Activated CD8-positive, alpha-beta memory T cell treated with anti-CD3 and anti-CD28 coated beads, Interleukin-2, amount 50 U/mL, for 4 hours (primary cell): ENCODE results near the gene RNF208.

Source experiments
- DNase-seq: peaks from one replicate; pipeline ENCODE4 v3.0.0-alpha.2; 2020

The RNF208 gene

GRCh38 chr9:137189297-137190295 is 32.4 kb downstream of the RNF208 start:
- DNase-seq = no peak

GRCh38 chr9:137188490-137189296 is 33.3 kb downstream of the RNF208 start, which contains the start of the genes ANAPC2 and SSNA1:
Gene ANAPC2 (minus strand): TSS chr9:137188560. CDS start chr9:137188532, 28 bp downstream.
Gene SSNA1 (plus strand): TSS chr9:137188676. CDS start chr9:137188727, 51 bp downstream.
- peak; percentile 94 for DNase-seq

- no peak for DNase-seq
Measured at GRCh38 chr9:137188086-137188489, 34.0 kb downstream of the RNF208 start.

GRCh38 chr9:137187386-137187785 is 34.7 kb downstream of the RNF208 start:
- no peak for DNase-seq

GRCh38 chr9:137186385-137186784 is 35.7 kb downstream of the RNF208 start:
- DNase-seq = no peak

GRCh38 chr9:137185921-137186320 is 36.1 kb downstream of the RNF208 start:
- DNase-seq = no peak

GRCh38 chr9:137184881-137185660 is 37.0 kb downstream of the RNF208 start:
- DNase-seq = no peak

GRCh38 chr9:137183980-137184595 is 38.0 kb downstream of the RNF208 start:
- no peak for DNase-seq

GRCh38 chr9:137182836-137183235 is 39.2 kb downstream of the RNF208 start:
- no peak for DNase-seq

- no peak for DNase-seq
Measured at GRCh38 chr9:137181680-137182079, 40.4 kb downstream of the RNF208 start.

GRCh38 chr9:137180491-137180890 is 41.5 kb downstream of the RNF208 start:
- DNase-seq = no peak

- no peak for DNase-seq
Measured at GRCh38 chr9:137179761-137180160, 42.3 kb downstream of the RNF208 start.

- DNase-seq = no peak
Measured at GRCh38 chr9:137178939-137179630, 43.0 kb downstream of the RNF208 start.

- DNase-seq = no peak
Measured at GRCh38 chr9:137178201-137178938, 43.7 kb downstream of the RNF208 start.

- no peak for DNase-seq
Measured at GRCh38 chr9:137176302-137177182, 45.5 kb downstream of the RNF208 start.

- DNase-seq = no peak
Measured at GRCh38 chr9:137175345-137175961, 46.6 kb downstream of the RNF208 start.

- DNase-seq = peak; percentile 36
Measured at GRCh38 chr9:137174722-137175293, 47.2 kb downstream of the RNF208 start.

GRCh38 chr9:137173796-137174664 is 48.0 kb downstream of the RNF208 start:
- no peak for DNase-seq
